IMR-90 (cell line): ENCODE data around the gene DBP. TPM values are rescaled to one million over a fixed set of nuclear protein-coding genes. Genes with fewer than 3 reads are reported as not detected.

Experiments
- ATAC-seq: fragments of 200-7000 bp; cut with Tn5 transposase; 2 replicates; pipeline ENCODE4 v1.9.1; 2020; ENCODE audit warnings: low read depth, mild to moderate bottlenecking, moderate library complexity
- BruUV-seq: library from RNA; stranded (reverse); fragments of 400-500 nt; replicated peaks from 2 replicates; lab custom pipeline; 2021; lab: Mats Ljungman, UMichigan
- CTCF ChIA-PET: fragments of 300-600 bp; formaldehyde crosslinking; extraction: SDS; loops from one replicate; lab custom pipeline; 2021; ENCODE audit warnings: antibody characterized with exemption; lab: Yijun Ruan, JAX
- POLR2A ChIA-PET: fragments of 300-600 bp; sonication (Branson Sonifier 250); formaldehyde crosslinking; loops from one replicate; lab custom pipeline; 2022; ENCODE audit warnings: antibody characterized with exemption; ENCODE audit not compliant: unreplicated experiment; lab: Charles Lee
- DNase-seq: peaks from one replicate; pipeline ENCODE4 v3.0.0; 2013
- H2AFZ ChIP-seq: replicated peaks from 2 replicates; pipeline ENCODE3; 2013; ENCODE audit warnings: low read length, mild to moderate bottlenecking; ENCODE audit not compliant: poor library complexity
- H2AK5ac ChIP-seq: 2 replicates; pipeline ENCODE4 v1.6.1; 2013; ENCODE audit warnings: low read depth, low read length, inconsistent platforms
- H2AK9ac ChIP-seq: replicated peaks from 2 replicates; pipeline ENCODE3; 2013; ENCODE audit warnings: mild to moderate bottlenecking, low read depth, low read length, moderate library complexity; ENCODE audit not compliant: poor library complexity
- H2BK120ac ChIP-seq: 2 replicates; pipeline ENCODE4 v1.6.1; 2013; ENCODE audit warnings: low read depth, low read length, inconsistent platforms
- H2BK15ac ChIP-seq: 3 replicates; pipeline ENCODE4 v1.6.1; 2013; ENCODE audit warnings: low read depth, low read length, inconsistent platforms
- H2BK20ac ChIP-seq: 2 replicates; pipeline ENCODE4 v1.6.1; 2013; ENCODE audit warnings: low read depth, mild to moderate bottlenecking, inconsistent platforms, low read length, moderate library complexity
- H2BK5ac ChIP-seq: 2 replicates; pipeline ENCODE4 v1.6.1; 2013; ENCODE audit warnings: mild to moderate bottlenecking, low read depth, low read length, inconsistent platforms; ENCODE audit not compliant: poor library complexity, severe bottlenecking
- H3K14ac ChIP-seq: replicated peaks from 2 replicates; pipeline ENCODE4 v1.6.1; 2013; ENCODE audit warnings: low read depth, low read length, inconsistent platforms
- H3K18ac ChIP-seq: 2 replicates; pipeline ENCODE4 v1.6.1; 2013; ENCODE audit warnings: low read depth, low read length, control low read depth
- H3K23ac ChIP-seq: 2 replicates; pipeline ENCODE4 v1.6.1; 2013; ENCODE audit warnings: low read depth, low read length, inconsistent platforms
- H3K27ac ChIP-seq: 2 replicates; pipeline ENCODE4 v1.5.1; 2013; ENCODE audit warnings: mild to moderate bottlenecking, control low read depth, low read length; ENCODE audit not compliant: insufficient read depth
- H3K27me3 ChIP-seq: 2 replicates; pipeline ENCODE4 v1.6.1; 2013; ENCODE audit warnings: low read length; ENCODE audit not compliant: control insufficient read depth, insufficient read depth
- H3K36me3 ChIP-seq: 2 replicates; pipeline ENCODE4 v1.6.1; 2013; ENCODE audit warnings: low read length, mixed read lengths; ENCODE audit not compliant: control insufficient read depth, insufficient read depth
- H3K4ac ChIP-seq: 2 replicates; pipeline ENCODE4 v1.6.1; 2013; ENCODE audit warnings: low read depth, low read length, inconsistent platforms
- H3K4me1 ChIP-seq: 2 replicates; pipeline ENCODE4 v1.6.1; 2013; ENCODE audit warnings: low read length, mixed read lengths; ENCODE audit not compliant: control insufficient read depth, insufficient read depth
- H3K4me2 ChIP-seq: 2 replicates; pipeline ENCODE4 v1.6.1; 2013; ENCODE audit warnings: low read depth, mild to moderate bottlenecking, control low read depth, low read length, moderate library complexity
- H3K4me3 ChIP-seq: 2 replicates; pipeline ENCODE4 v1.5.1; 2013; ENCODE audit warnings: low read depth, mild to moderate bottlenecking, control low read depth, low read length, moderate library complexity; ENCODE audit not compliant: insufficient read depth
- H3K56ac ChIP-seq: 2 replicates; pipeline ENCODE4 v1.6.1; 2013; ENCODE audit warnings: low read length, inconsistent platforms; ENCODE audit not compliant: insufficient read depth; ENCODE audit errors: extremely low read depth
- H3K79me1 ChIP-seq, 2 experiments: 2 replicates each; pipeline ENCODE4 v1.6.1; 2013; ENCODE audit warnings: low read length in 2 of 2, inconsistent platforms in 1 of 2, low read depth in 1 of 2
- H3K9ac ChIP-seq: 2 replicates; pipeline ENCODE4 v1.6.1; 2013; ENCODE audit warnings: low read depth, low read length, control low read depth
- H3K9me1 ChIP-seq: 2 replicates; pipeline ENCODE4 v1.6.1; 2013; ENCODE audit warnings: low read length, inconsistent platforms; ENCODE audit not compliant: insufficient read depth
- H3K9me3 ChIP-seq: 2 replicates; pipeline ENCODE4 v1.6.1; 2013; ENCODE audit warnings: low read length; ENCODE audit not compliant: control insufficient read depth, insufficient read depth
- H4K20me1 ChIP-seq: 2 replicates; pipeline ENCODE4 v1.6.1; 2013; ENCODE audit warnings: low read length, inconsistent platforms; ENCODE audit not compliant: insufficient read depth
- H4K5ac ChIP-seq: 2 replicates; pipeline ENCODE4 v1.6.1; 2013; ENCODE audit warnings: mild to moderate bottlenecking, low read depth, low read length, control low read depth
- H4K8ac ChIP-seq, 2 experiments: 2 replicates each; pipeline ENCODE4 v1.6.1; 2013; ENCODE audit warnings: low read depth in 2 of 2, low read length in 2 of 2, control low read depth in 1 of 2, inconsistent platforms in 1 of 2
- H4K91ac ChIP-seq: 2 replicates; pipeline ENCODE4 v1.6.1; 2013; ENCODE audit warnings: low read depth, low read length, inconsistent platforms; ENCODE audit not compliant: insufficient read depth
- CEBPB ChIP-seq: IDR thresholded peaks from 2 replicates; pipeline ENCODE4 v1.6.1; 2012; ENCODE audit warnings: low read depth, low read length, improper control_type of control experiment
- MAZ ChIP-seq: IDR thresholded peaks from 2 replicates; pipeline ENCODE4 v1.6.1; 2012; ENCODE audit warnings: low read depth, mild to moderate bottlenecking, low read length, improper control_type of control experiment, moderate library complexity, borderline replicate concordance
- RCOR1 ChIP-seq: IDR thresholded peaks from 2 replicates; pipeline ENCODE4 v1.6.1; 2012; ENCODE audit warnings: mild to moderate bottlenecking, low read length, improper control_type of control experiment; ENCODE audit not compliant: insufficient replicate concordance
- WGBS, 2 experiments: methylation state at CpG; one replicate each; pipeline versions ENCODE4 v1.1.5 to v1.1.7; 2013; ENCODE audit warnings: missing lambda C conversion rate in 2 of 2; ENCODE audit not compliant: insufficient read length in 1 of 2; ENCODE audit errors: extremely low coverage in 2 of 2; 5-methylcytosine and 5-hydroxymethylcytosine counted together
- dilution Hi-C: fragments of 300-500 bp; cut with HindIII; formaldehyde crosslinking; loops from one replicate; pipeline ENCODE4 v1.14.3; 2018; ENCODE audit warnings: low sequenced_read_pairs; ENCODE audit not compliant: unreplicated experiment
- in situ Hi-C: fragments of 300-500 bp; cut with MboI; formaldehyde crosslinking; loops from 3 replicates; pipeline ENCODE4 v1.14.3; 2019; ENCODE audit warnings: low sequenced_read_pairs, inconsistent platforms, mixed read lengths
- intact Hi-C: fragments of 100-400 bp; cut with micrococcal nuclease; formaldehyde crosslinking; loops from 2 replicates; pipeline ENCODE4 v1.10.0; 2022
- polyA plus RNA-seq, 3 experiments: library from polyadenylated mRNA; depleted of rRNA; stranded (reverse); fragments of >200 nt; gene quantifications; 2 replicates each; pipeline ENCODE4 v1.2.3, GENCODE V29; 2012; ENCODE audit warnings: low replicate concordance in 1 of 3
- total RNA-seq: library from RNA; depleted of rRNA; stranded (reverse); fragments of >200 nt; gene quantifications from 2 replicates; pipeline ENCODE4 v1.2.3, GENCODE V29; 2012

DBP gene
- total and polyA plus RNA-seq, 2 of the 4 experiments (the other 2 are of a cell fraction): 3.0 to 3.6 TPM

DNA sequence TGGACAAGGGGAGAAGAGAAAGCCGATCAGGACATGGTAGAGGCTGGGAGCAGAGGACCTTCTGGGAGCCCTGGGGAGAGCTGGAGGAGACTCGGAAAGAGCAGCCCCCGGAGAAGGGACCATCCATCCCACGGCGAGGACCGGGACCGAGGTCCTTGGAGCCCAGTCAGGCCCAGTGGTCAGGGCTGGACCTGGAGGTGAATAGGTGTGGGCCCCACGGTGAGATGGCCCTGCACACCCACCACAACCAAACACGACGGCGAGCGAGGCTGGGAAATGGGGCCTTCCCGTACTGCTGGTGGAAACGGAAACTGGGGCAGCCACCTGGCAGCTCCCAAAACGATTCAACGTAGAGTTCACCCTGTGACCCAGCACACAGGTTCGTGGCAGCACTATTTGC, 39.3 kb upstream of the DBP start:
- Histone ChIP-seq H2AFZ (no peak overlapping the region), H2BK20ac (no peak overlapping the region), H3K36me3 (no peaks in the 10 kb centered on the region), H4K8ac (no peak overlapping the region), H3K14ac (no peak overlapping the region), H3K18ac (no peak overlapping the region), H3K9ac (no peak overlapping the region), H2AK5ac (no peak overlapping the region), H3K27ac (no peak overlapping the region), H3K23ac (no peak overlapping the region), H3K4me3 (no peak overlapping the region), H3K56ac (no peak overlapping the region), H2BK5ac (no peak overlapping the region), H4K5ac (no peak overlapping the region), H3K4me2 (no peak overlapping the region), H3K79me1 (no peaks in the 10 kb centered on the region), H2BK120ac (no peak overlapping the region), H3K27me3 (peaks cover 9% of the 10 kb centered on the region; the same call in 1 of the 2 replicates), H2AK9ac (no peak overlapping the region), H4K91ac (no peak overlapping the region), H3K9me1 (peaks cover 7% of the 10 kb centered on the region), H3K4ac (no peak overlapping the region), H2BK15ac (no peak overlapping the region), H4K20me1 (peaks cover 6% of the 10 kb centered on the region; the same call in 1 of the 2 replicates), H3K9me3 (no peaks in the 10 kb centered on the region), H3K4me1 (peaks cover 3% of the 10 kb centered on the region; the same call in 1 of the 2 replicates)
- dilution Hi-C loops: no loop called here
- ChIA-PET CTCF (no interaction called here), POLR2A (interaction anchor here (0.6 kb wide), 1 partner anchor 27 kb away, joined by 3 read pairs; no protein-coding TSS in a partner anchor)
- ATAC-seq (no peak), DNase-seq (no peak)
- no peak for TF ChIP-seq CEBPB
- no peak for TF ChIP-seq RCOR1
- no peak for TF ChIP-seq MAZ
- no TSS peak for BruUV-seq
- in situ Hi-C loops: no loop called here
- intact Hi-C loops: loop anchor here (5.0 kb wide), 1 partner anchor 106 kb away; no protein-coding TSS in a partner anchor
- WGBS, 2 experiments: 81% methylated on average over 7 of the region's 17 CpGs; no CpG with 5 or more reads in 1 of the 2 experiments
